ENCODE results near the gene CCL4L2. TPM values are rescaled to one million over a fixed set of nuclear protein-coding genes. Genes with fewer than 3 reads are reported as not detected.
A peak's percentile ranks its signal among the peaks of the same experiment; 100 is the strongest.
"Not testable (repeated sequence)": the region's sequence is repeated elsewhere in the genome, so short reads cannot be mapped to it uniquely, and the experiment has no call there.

Gene CCL4L2
- 1.2 TPM for total RNA-seq
- long read RNA-seq: 0 reads

GRCh38 chr17:36210439-36211211 lies at the start of gene CCL4L2:
TSS of gene CCL4L2 (plus strand) at chr17:36211063.
- DNase-seq (ENCODE audit: low spot score): not testable (repeated sequence)

GRCh38 chr17:36168836-36169235 lies 42.0 kb upstream of the CCL4L2 start:
- DNase-seq (ENCODE audit: low spot score): not testable (repeated sequence)

- not testable (repeated sequence) for DNase-seq (ENCODE audit: low spot score)
Measured at GRCh38 chr17:36176536-36176935, 34.3 kb upstream of the CCL4L2 start, which contains the start of gene TBC1D3B. TSS of gene TBC1D3B (minus strand) at chr17:36176636. CDS start at chr17:36175050, 1,586 bp downstream.

- not testable (repeated sequence) for DNase-seq (ENCODE audit: low spot score)
Measured at GRCh38 chr17:36181446-36182175, 29.3 kb upstream of the CCL4L2 start.

- DNase-seq (ENCODE audit: low spot score): peak; percentile 91
Measured at GRCh38 chr17:36182176-36183000, 28.5 kb upstream of the CCL4L2 start.

GRCh38 chr17:36183001-36183971 lies 27.6 kb upstream of the CCL4L2 start:
- peak; percentile 92 for DNase-seq (ENCODE audit: low spot score)

- DNase-seq (ENCODE audit: low spot score): no peak
Measured at GRCh38 chr17:36184023-36184765, 26.7 kb upstream of the CCL4L2 start.

GRCh38 chr17:36185416-36185815 lies 25.4 kb upstream of the CCL4L2 start:
- no peak for DNase-seq (ENCODE audit: low spot score)

GRCh38 chr17:36186810-36187763 lies 23.8 kb upstream of the CCL4L2 start:
- not testable (repeated sequence) for DNase-seq (ENCODE audit: low spot score)

- not testable (repeated sequence) for DNase-seq (ENCODE audit: low spot score)
Measured at GRCh38 chr17:36187943-36188665, 22.8 kb upstream of the CCL4L2 start.

- DNase-seq (ENCODE audit: low spot score): no peak
Measured at GRCh38 chr17:36188891-36189306, 22.0 kb upstream of the CCL4L2 start.

GRCh38 chr17:36189993-36190392 lies 20.9 kb upstream of the CCL4L2 start:
- DNase-seq (ENCODE audit: low spot score): not testable (repeated sequence)

GRCh38 chr17:36190549-36191330 lies 20.1 kb upstream of the CCL4L2 start:
- DNase-seq (ENCODE audit: low spot score): not testable (repeated sequence)

- no peak for DNase-seq (ENCODE audit: low spot score)
Measured at GRCh38 chr17:36193216-36193775, 17.6 kb upstream of the CCL4L2 start.

GRCh38 chr17:36194147-36194831 lies 16.6 kb upstream of the CCL4L2 start:
- DNase-seq (ENCODE audit: low spot score): not testable (repeated sequence)
